Naive thymus-derived CD8-positive, alpha-beta T cell (primary cell): Measurements from ENCODE around the gene MARCKS. TPM values are rescaled to one million over a fixed set of nuclear protein-coding genes. Genes with fewer than 3 reads are reported as not detected.

Experiments
- ATAC-seq, 2 donors: fragments of 150-1000 bp; cut with Tn5 transposase in 1 of 2; sonication (Bioruptor Pico), chemical (Tn5 transposase) in 1 of 2; 1 replicate in 1 of 2; 2 replicates in 1 of 2; pipeline ENCODE4 v1.10.0; 2021; ENCODE audit warnings: mild to moderate bottlenecking in 2 of 2, moderate library complexity in 2 of 2
- POLR2A ChIA-PET: fragments of 350-600 bp; sonication (Branson Sonifier 250); formaldehyde crosslinking; loops from one replicate; lab custom pipeline; 2021; ENCODE audit warnings: antibody characterized with exemption; lab: Charles Lee
- DNase-seq, 10 donors: peaks; one replicate each; pipeline versions ENCODE4 v3.0.0 to v3.0.0-alpha.2; 2020 to 2022
- H3K27ac Mint-ChIP-seq, 10 donors: one replicate each; pipeline ENCODE4 v1.8.0; 2020 to 2022; ENCODE audit warnings: mild to moderate bottlenecking in 10 of 10, mixed read lengths in 10 of 10, moderate library complexity in 4 of 10, inconsistent platforms in 1 of 10
- H3K27me3 Mint-ChIP-seq, 5 donors: one replicate each; pipeline ENCODE4 v1.8.0; 2021 to 2022; ENCODE audit warnings: mixed read lengths in 5 of 5
- H3K36me3 Mint-ChIP-seq, 3 donors: one replicate each; pipeline ENCODE4 v1.8.0; 2020 to 2022; ENCODE audit warnings: mixed read lengths in 3 of 3, mild to moderate bottlenecking in 2 of 3, inconsistent platforms in 1 of 3
- H3K4me1 Mint-ChIP-seq, 4 donors: one replicate each; pipeline ENCODE4 v1.8.0; 2021 to 2022; ENCODE audit warnings: mixed read lengths in 4 of 4
- H3K4me3 Mint-ChIP-seq, 10 donors: one replicate each; pipeline ENCODE4 v1.8.0; 2020 to 2022; ENCODE audit warnings: mild to moderate bottlenecking in 10 of 10, mixed read lengths in 10 of 10, moderate library complexity in 6 of 10, inconsistent platforms in 1 of 10
- H3K9me3 Mint-ChIP-seq, 9 donors: one replicate each; pipeline ENCODE4 v1.8.0; 2020 to 2022; ENCODE audit warnings: mixed read lengths in 9 of 9, mild to moderate bottlenecking in 3 of 9, inconsistent platforms in 1 of 9, moderate library complexity in 1 of 9
- polyA plus RNA-seq, 3 donors: library from polyadenylated mRNA; unstranded; fragments of 300-500 nt; fragmentation: Illumina TruSeq; gene quantifications; one replicate each; pipeline ENCODE4 v1.2.3, GENCODE V29; 2021
- total RNA-seq, 8 experiments: library from RNA in 2 of 8; stranded (reverse) in 2 of 8; gene quantifications; one replicate each; pipeline ENCODE4 v1.2.3 and lab custom pipeline; 2021 to 2026

The MARCKS gene
- 1 to 10 TPM; 2.2 to 2.5 TPM for total RNA-seq
- not detected for polyA plus RNA-seq
- 0 to 1.9 (median 0.35) reads per million in 6 experiments for total RNA-seq (lab: John Stamatoyannopoulos, UW)

DNA sequence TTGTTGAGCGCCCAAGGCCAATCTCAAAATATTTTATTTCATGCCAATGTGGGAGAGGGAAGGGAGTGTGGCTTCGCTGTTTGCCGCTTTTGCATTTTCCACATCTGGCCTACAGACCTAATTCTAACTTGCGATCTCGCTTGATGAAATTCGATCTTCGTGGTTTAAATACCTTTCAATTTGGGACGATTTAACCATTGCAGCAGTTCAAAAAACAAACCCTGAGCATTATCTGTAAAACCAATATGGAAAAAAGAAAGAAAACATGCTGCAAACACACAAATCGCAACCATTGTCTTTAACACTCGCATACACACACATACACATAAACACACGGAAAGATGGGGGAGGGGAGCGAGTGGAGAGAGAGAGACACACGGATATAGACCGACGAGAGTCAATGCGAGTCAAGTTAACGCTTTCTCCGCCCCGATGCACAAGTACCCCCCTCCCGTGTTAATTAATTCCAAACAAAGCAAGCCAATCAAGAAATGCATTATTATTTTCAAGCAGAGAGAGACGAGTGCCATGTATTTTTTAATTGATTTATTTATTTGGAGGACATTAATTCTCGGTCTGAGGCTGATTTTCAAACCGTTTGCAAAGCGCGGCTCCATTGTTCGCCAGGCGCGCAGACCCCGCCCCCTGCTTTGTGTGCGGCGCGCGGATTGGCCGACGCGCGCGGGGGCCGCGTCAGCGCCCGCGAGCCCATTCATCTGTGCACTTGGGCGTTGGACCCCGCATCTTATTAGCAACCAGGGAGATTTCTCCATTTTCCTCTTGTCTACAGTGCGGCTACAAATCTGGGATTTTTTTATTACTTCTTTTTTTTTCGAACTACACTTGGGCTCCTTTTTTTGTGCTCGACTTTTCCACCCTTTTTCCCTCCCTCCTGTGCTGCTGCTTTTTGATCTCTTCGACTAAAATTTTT is at the start of gene MARCKS:
Gene MARCKS (plus strand): TSS at position 721 of the 931 bp plus-strand sequence. CDS start 401 bp downstream, outside the sequence.
- peak in 1 of 2 donors; percentile 29 for ATAC-seq
- H3K9me3 Mint-ChIP-seq, result peaks cover 0 to 16% (median 0%) of the 10 kb centered on the region in 9 donors
- H3K4me1 Mint-ChIP-seq, result peaks cover 9 to 24% (median 16%) of the 10 kb centered on the region in 4 donors
- POLR2A ChIA-PET, result no interaction called here
- H3K4me3 Mint-ChIP-seq, result no peak within 1 kb of the TSS
- peak in 3 of 10 donors; percentile 25 to 44 (median 36) for DNase-seq
- H3K36me3 Mint-ChIP-seq, result peaks cover 0 to 7% (median 3%) of the 10 kb centered on the region in 3 donors
- peak within 1 kb of the TSS in 5 of 10 donors; percentile 29 to 85 (median 72) for H3K27ac Mint-ChIP-seq
- H3K27me3 Mint-ChIP-seq, result peaks cover 28 to 35% (median 34%) of the 10 kb centered on the region in 5 donors

- Mint-ChIP-seq H3K9me3 (peaks cover 0 to 12% (median 0%) of the 10 kb centered on the region in 9 donors), H3K4me3 (peak overlapping the region in 1 of 10 donors; percentile 24), H3K4me1 (peaks cover 3 to 29% (median 5%) of the 10 kb centered on the region in 4 donors), H3K27me3 (peaks cover 0 to 10% (median 5%) of the 10 kb centered on the region in 5 donors), H3K27ac (peak overlapping the region in 2 of 10 donors; percentile 6 to 26), H3K36me3 (no peaks in the 10 kb centered on the region)
- ATAC-seq (peak in 1 of 2 donors; percentile 35), DNase-seq (no peak)
- POLR2A ChIA-PET, result no interaction called here
Observed at GRCh38 chr6:113809826-113810225, 47.3 kb upstream of the MARCKS start.

- H3K4me3 Mint-ChIP-seq, result no peak overlapping the region
- H3K27ac Mint-ChIP-seq, result no peak overlapping the region
- POLR2A ChIA-PET, result no interaction called here
- peaks cover 0 to 2% (median 0%) of the 10 kb centered on the region in 9 donors for H3K9me3 Mint-ChIP-seq
- peaks cover 0 to 10% (median 5%) of the 10 kb centered on the region in 5 donors for H3K27me3 Mint-ChIP-seq
- H3K4me1 Mint-ChIP-seq, result peaks cover 3 to 17% (median 5%) of the 10 kb centered on the region in 4 donors
- ATAC-seq (no peak), DNase-seq (no peak)
- no peaks in the 10 kb centered on the region for H3K36me3 Mint-ChIP-seq
Observed at GRCh38 chr6:113813142-113813541, 44.0 kb upstream of the MARCKS start.

DNA sequence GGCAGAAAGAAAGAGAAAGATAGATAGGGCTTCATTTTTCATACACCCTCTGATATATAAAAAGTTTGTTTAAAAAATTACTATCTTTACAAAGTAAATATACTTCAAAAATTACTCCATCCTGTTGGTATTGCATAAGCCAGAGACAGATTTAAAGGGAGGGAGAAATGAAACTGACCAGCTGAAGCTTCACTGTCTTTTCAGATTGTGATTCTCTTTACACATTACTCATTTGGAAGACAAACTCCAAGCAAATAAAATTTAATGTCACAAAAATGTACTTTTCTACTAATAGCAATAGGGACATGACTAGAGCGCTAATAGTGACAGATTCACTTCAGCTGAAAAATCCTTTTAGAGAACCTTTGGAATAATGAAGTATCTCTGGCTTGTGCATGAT is 38.6 kb upstream of the MARCKS start:
- POLR2A ChIA-PET, result no interaction called here
- H3K36me3 Mint-ChIP-seq, result no peaks in the 10 kb centered on the region
- ATAC-seq (no peak), DNase-seq (no peak)
- no peak overlapping the region for H3K4me3 Mint-ChIP-seq
- H3K27me3 Mint-ChIP-seq, result peaks cover 4 to 33% (median 11%) of the 10 kb centered on the region in 5 donors
- peaks cover 0 to 3% (median 0%) of the 10 kb centered on the region in 9 donors for H3K9me3 Mint-ChIP-seq
- no peak overlapping the region for H3K27ac Mint-ChIP-seq
- H3K4me1 Mint-ChIP-seq, result no peaks in the 10 kb centered on the region

GRCh38 chr6:113819169-113819830 is 37.8 kb upstream of the MARCKS start:
- Mint-ChIP-seq H3K36me3 (no peaks in the 10 kb centered on the region), H3K4me3 (no peak overlapping the region), H3K4me1 (no peaks in the 10 kb centered on the region), H3K9me3 (peaks cover 0 to 3% (median 0%) of the 10 kb centered on the region in 9 donors), H3K27me3 (peaks cover 4 to 34% (median 11%) of the 10 kb centered on the region in 5 donors), H3K27ac (no peak overlapping the region)
- no peak for ATAC-seq
- no peak for DNase-seq
- POLR2A ChIA-PET, result no interaction called here

- no peak overlapping the region for H3K27ac Mint-ChIP-seq
- no peaks in the 10 kb centered on the region for H3K4me1 Mint-ChIP-seq
- H3K36me3 Mint-ChIP-seq, result no peaks in the 10 kb centered on the region
- POLR2A ChIA-PET, result no interaction called here
- peaks cover 4 to 36% (median 11%) of the 10 kb centered on the region in 5 donors for H3K27me3 Mint-ChIP-seq
- peaks cover 0 to 3% (median 0%) of the 10 kb centered on the region in 9 donors for H3K9me3 Mint-ChIP-seq
- no peak overlapping the region for H3K4me3 Mint-ChIP-seq
- DNase-seq (no peak), ATAC-seq (no peak)
Observed at GRCh38 chr6:113820761-113821160, 36.4 kb upstream of the MARCKS start.

- no peak overlapping the region for H3K27ac Mint-ChIP-seq
- no peak for DNase-seq
- POLR2A ChIA-PET, result interaction anchor here (0.6 kb wide), 1 partner anchor 193 kb away, joined by 4 read pairs; no protein-coding TSS in a partner anchor
- peaks cover 4 to 36% (median 11%) of the 10 kb centered on the region in 5 donors for H3K27me3 Mint-ChIP-seq
- H3K9me3 Mint-ChIP-seq, result peaks cover 0 to 3% (median 0%) of the 10 kb centered on the region in 9 donors
- no peak overlapping the region for H3K4me3 Mint-ChIP-seq
- H3K36me3 Mint-ChIP-seq, result no peaks in the 10 kb centered on the region
- no peaks in the 10 kb centered on the region for H3K4me1 Mint-ChIP-seq
- no peak for ATAC-seq
Observed at GRCh38 chr6:113821445-113821844, 35.7 kb upstream of the MARCKS start.

- peaks cover 0 to 3% (median 0%) of the 10 kb centered on the region in 9 donors for H3K9me3 Mint-ChIP-seq
- no peaks in the 10 kb centered on the region for H3K4me1 Mint-ChIP-seq
- H3K27ac Mint-ChIP-seq, result no peak overlapping the region
- peaks cover 3 to 36% (median 14%) of the 10 kb centered on the region in 5 donors for H3K27me3 Mint-ChIP-seq
- POLR2A ChIA-PET, result no interaction called here
- H3K36me3 Mint-ChIP-seq, result no peaks in the 10 kb centered on the region
- ATAC-seq (no peak), DNase-seq (no peak)
- no peak overlapping the region for H3K4me3 Mint-ChIP-seq
Observed at GRCh38 chr6:113823916-113824315, 33.2 kb upstream of the MARCKS start.

GRCh38 chr6:113824411-113824810 is 32.7 kb upstream of the MARCKS start:
- no peak overlapping the region for H3K27ac Mint-ChIP-seq
- no peak overlapping the region for H3K4me3 Mint-ChIP-seq
- no peaks in the 10 kb centered on the region for H3K36me3 Mint-ChIP-seq
- DNase-seq (no peak), ATAC-seq (no peak)
- POLR2A ChIA-PET, result no interaction called here
- no peaks in the 10 kb centered on the region for H3K4me1 Mint-ChIP-seq
- peaks cover 3 to 37% (median 15%) of the 10 kb centered on the region in 5 donors for H3K27me3 Mint-ChIP-seq
- H3K9me3 Mint-ChIP-seq, result peaks cover 0 to 3% (median 0%) of the 10 kb centered on the region in 9 donors

- Mint-ChIP-seq H3K27me3 (peaks cover 3 to 41% (median 19%) of the 10 kb centered on the region in 5 donors), H3K27ac (no peak overlapping the region), H3K9me3 (peaks cover 0 to 3% (median 0%) of the 10 kb centered on the region in 9 donors), H3K4me1 (no peaks in the 10 kb centered on the region), H3K36me3 (no peaks in the 10 kb centered on the region), H3K4me3 (no peak overlapping the region)
- POLR2A ChIA-PET, result no interaction called here
- DNase-seq (no peak), ATAC-seq (no peak)
Observed at GRCh38 chr6:113824866-113825265, 32.3 kb upstream of the MARCKS start.

DNA sequence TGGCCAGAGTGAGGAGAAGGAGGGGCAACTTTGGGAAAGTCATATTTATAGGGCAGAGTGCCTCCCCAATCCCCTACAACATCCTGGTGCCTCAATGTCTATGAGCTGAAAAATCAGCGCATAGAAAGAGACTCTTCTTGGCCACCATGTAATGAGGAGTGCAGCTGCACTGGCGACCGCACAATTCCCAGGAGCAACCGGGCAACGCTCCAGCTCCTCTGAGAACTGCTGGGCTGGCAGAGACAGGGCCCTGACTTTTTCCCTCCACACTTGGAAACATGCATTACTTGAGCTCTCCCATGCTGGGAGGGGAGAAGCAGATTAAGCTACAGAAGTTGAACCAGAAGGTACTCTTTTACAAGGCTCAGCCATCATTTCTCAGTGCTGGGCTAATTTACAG is 31.4 kb upstream of the MARCKS start:
- POLR2A ChIA-PET, result no interaction called here
- Mint-ChIP-seq H3K27me3 (peaks cover 6 to 45% (median 16%) of the 10 kb centered on the region in 5 donors), H3K36me3 (no peaks in the 10 kb centered on the region), H3K27ac (no peak overlapping the region), H3K9me3 (peaks cover 0 to 3% (median 0%) of the 10 kb centered on the region in 9 donors), H3K4me3 (no peak overlapping the region), H3K4me1 (no peaks in the 10 kb centered on the region)
- DNase-seq (no peak), ATAC-seq (no peak)

DNA sequence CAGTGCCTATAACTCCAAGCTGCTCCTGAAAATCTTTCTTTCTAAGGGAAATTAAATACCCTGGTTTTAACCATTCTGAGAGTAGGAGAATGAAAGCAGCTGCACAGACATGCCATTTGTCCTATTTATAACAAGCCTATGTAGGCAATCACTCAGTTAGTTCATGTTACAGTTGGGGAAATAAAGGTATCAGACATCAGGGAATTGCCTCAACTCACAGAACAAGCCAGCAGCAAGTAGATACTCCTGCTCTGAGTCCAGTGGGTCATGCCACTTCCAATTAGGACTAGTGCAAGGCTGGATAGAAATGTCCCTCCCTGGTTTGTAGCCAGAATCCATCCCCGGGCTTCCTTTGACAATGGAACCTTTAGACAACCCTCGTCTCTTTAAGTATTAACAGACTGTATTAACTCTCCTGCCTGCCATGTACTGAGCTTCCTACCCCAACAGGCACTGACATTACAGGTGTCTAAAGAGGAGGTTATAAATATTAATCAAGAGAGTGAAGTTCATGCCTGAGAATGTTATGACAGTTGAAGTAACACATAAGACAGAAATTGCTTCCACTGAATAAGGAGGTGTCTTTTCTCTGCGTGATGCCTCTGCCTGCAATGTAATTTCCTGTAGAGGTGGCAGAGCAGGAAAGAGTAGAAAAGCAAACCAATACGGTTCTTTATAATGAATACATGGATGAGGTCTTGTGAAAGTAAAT is 28.0 kb upstream of the MARCKS start:
- ATAC-seq, result no peak

More for the DNA sequence above, 28.0 kb upstream of the MARCKS start:
- DNase-seq, result no peak
- POLR2A ChIA-PET, result no interaction called here
- Mint-ChIP-seq H3K36me3 (no peaks in the 10 kb centered on the region), H3K27ac (no peak overlapping the region), H3K27me3 (peaks cover 6 to 25% (median 11%) of the 10 kb centered on the region in 5 donors), H3K4me3 (no peak overlapping the region), H3K4me1 (no peaks in the 10 kb centered on the region), H3K9me3 (no peaks in the 10 kb centered on the region)
